ENCODE results near the gene KCTD11. TPM values are rescaled to one million over a fixed set of nuclear protein-coding genes. Genes with fewer than 3 reads are reported as not detected.
A peak's percentile ranks its signal among the peaks of the same experiment; 100 is the strongest.

KCTD11 gene
- total and polyA plus RNA-seq, 2 experiments from 2014 or later = 16.2 to 27.2 TPM

DNA sequence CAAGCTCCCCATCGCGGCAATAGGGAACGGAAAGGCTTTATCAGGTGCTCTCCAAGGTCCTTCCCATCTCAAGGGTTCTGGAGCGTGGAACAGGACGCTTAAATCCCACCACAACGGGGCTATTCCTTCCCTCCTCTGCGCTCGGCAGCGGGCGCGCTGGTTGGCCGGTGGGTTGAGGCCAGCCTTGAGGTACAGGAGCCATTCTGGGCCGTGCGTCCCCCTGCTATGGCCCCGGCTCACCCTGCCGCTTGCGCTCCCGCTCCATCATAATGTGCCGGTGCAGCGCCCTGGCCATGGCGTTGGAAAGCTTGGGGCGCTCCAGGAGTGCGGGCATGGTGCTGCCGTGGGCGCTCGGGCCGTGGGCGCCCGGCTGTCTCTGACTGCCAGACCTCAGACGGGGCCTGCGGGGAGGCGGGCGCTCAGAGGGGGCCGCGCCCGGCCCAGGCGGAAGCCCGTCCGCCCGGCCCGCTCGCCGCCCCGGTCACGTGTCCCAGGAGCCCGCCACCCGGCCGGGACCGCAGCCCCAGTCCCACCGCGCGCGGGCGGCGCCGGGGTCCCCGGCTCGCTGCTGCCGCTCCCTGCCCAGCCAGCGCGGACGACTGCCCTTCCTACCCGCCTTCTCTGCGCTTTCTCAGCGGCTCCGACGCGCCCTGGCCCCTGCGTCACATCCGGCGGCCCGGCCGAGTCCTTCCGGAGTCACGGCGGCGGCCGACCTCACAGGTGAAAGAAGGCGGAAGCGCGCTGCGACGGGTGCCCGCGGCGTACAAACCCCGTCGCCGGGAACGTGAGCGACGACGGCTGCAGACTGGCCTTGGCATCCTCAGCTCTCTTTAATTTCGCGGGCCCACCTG, 37.0 kb upstream of the KCTD11 start, which contains the start of gene GPS2:
Gene GPS2, minus strand, starts transcription at position 642 of the 851 bp plus-strand sequence. Its CDS starts 308 bp downstream, at position 334.
- no peak for TF ChIP-seq EZH2phosphoT487 (IDR thresholded peaks at IDR 0.05; ENCODE audit: insufficient read depth, low read depth)
- TF ChIP-seq EZH2 (IDR thresholded peaks at IDR 0.05; ENCODE audit: insufficient read depth, poor library complexity, severe bottlenecking) = no peak
- in situ Hi-C loops (cut with MboI) = no loop called here
- H3K36me3 ChIP-seq (ENCODE audit: low read depth) = peaks cover 35% of the 10 kb centered on the region
- H3K4me3 ChIP-seq = peak within 1 kb of the TSS; percentile 98
- DNase-seq = peak; percentile 94
- 1 to 2% methylated on average over 59 to 77 of the region's 95 CpGs for WGBS, 2 experiments (ENCODE audit: low coverage in 1 of 2, low lambda C conversion rate in 2 of 2, missing lambda C conversion rate in 2 of 2)
- H3K27me3 ChIP-seq (replicated peaks; ENCODE audit: insufficient read depth) = no peaks in the 10 kb centered on the region
- peak within 1 kb of the TSS; percentile 93 for H3K4me2 ChIP-seq (ENCODE audit: unreplicated experiment)
- peak within 1 kb of the TSS; percentile 81 for H3K9ac ChIP-seq
- H3K9me3 ChIP-seq (ENCODE audit: low read depth) = no peaks in the 10 kb centered on the region
- peaks cover 49% of the 10 kb centered on the region for H3K79me2 ChIP-seq (ENCODE audit: insufficient read depth)
- no peaks in the 10 kb centered on the region for H3K9me2 ChIP-seq (ENCODE audit: insufficient read depth)
- peak within 1 kb of the TSS; percentile 80 for H2AFZ ChIP-seq
- H4K20me1 ChIP-seq (ENCODE audit: insufficient read depth) = peaks cover 12% of the 10 kb centered on the region
- H3F3A ChIP-seq (ENCODE audit: insufficient read depth) = peaks cover 46% of the 10 kb centered on the region
- peaks cover 38% of the 10 kb centered on the region for H3K4me1 ChIP-seq (ENCODE audit: insufficient read depth)
- peak within 1 kb of the TSS; percentile 67 for H3K27ac ChIP-seq

DNA sequence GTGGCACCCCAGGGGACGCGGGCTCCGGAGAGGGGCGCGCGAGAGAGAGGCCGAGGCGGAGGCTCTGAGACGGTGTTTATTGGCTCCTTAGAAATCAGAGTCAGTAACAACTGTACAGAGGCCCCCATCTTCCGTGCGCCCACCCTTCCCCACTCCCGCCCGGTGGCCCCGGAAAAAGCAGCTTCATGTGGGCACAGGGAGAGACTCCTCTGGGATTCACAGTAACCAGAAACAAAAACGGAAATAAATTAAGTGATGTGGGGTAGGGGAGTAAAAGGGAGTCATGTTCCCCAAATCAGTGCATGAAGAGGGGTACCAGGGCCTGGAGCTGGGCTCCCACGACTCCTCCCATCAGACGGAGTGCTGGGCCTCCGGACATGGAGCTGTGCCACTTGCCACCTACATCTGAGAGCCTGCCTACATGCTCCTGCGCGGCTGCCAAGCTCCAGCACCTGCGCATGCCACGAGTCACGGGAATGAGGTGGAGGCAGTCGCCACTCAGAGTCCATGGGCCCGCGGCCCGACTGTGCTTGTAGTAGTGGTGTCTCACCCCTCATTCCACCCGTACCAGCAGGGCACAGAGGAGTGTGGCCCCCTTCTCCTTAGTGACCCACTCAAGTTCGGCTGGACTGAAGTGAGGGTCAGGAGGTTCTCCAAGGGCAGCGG, 36.3 kb upstream of the KCTD11 start:
- peaks cover 27% of the 10 kb centered on the region for H3K36me3 ChIP-seq (ENCODE audit: low read depth)
- in situ Hi-C loops (cut with MboI) = no loop called here
- H3K4me1 ChIP-seq (ENCODE audit: insufficient read depth) = peaks cover 30% of the 10 kb centered on the region
- peak overlapping the region; percentile 93 for H3K4me2 ChIP-seq (ENCODE audit: unreplicated experiment)
- peak overlapping the region; percentile 98 for H3K4me3 ChIP-seq
- no peaks in the 10 kb centered on the region for H3K9me2 ChIP-seq (ENCODE audit: insufficient read depth)
- WGBS, 2 experiments (ENCODE audit: low coverage in 1 of 2, low lambda C conversion rate in 2 of 2, missing lambda C conversion rate in 2 of 2) = 36 to 47% methylated on average over 24 to 29 of the region's 30 CpGs
- TF ChIP-seq EZH2phosphoT487 (IDR thresholded peaks at IDR 0.05; ENCODE audit: insufficient read depth, low read depth) (no peak), EZH2 (IDR thresholded peaks at IDR 0.05; ENCODE audit: insufficient read depth, poor library complexity, severe bottlenecking) (no peak)
- H3K9me3 ChIP-seq (ENCODE audit: low read depth) = no peaks in the 10 kb centered on the region
- peaks cover 41% of the 10 kb centered on the region for H3K79me2 ChIP-seq (ENCODE audit: insufficient read depth)
- peaks cover 6% of the 10 kb centered on the region for H4K20me1 ChIP-seq (ENCODE audit: insufficient read depth)
- H2AFZ ChIP-seq = peak overlapping the region; percentile 80
- H3K27me3 ChIP-seq (replicated peaks; ENCODE audit: insufficient read depth) = no peaks in the 10 kb centered on the region
- H3K27ac ChIP-seq = peak overlapping the region; percentile 67
- no peak for DNase-seq
- peaks cover 38% of the 10 kb centered on the region for H3F3A ChIP-seq (ENCODE audit: insufficient read depth)
- H3K9ac ChIP-seq = peak overlapping the region; percentile 81

DNA sequence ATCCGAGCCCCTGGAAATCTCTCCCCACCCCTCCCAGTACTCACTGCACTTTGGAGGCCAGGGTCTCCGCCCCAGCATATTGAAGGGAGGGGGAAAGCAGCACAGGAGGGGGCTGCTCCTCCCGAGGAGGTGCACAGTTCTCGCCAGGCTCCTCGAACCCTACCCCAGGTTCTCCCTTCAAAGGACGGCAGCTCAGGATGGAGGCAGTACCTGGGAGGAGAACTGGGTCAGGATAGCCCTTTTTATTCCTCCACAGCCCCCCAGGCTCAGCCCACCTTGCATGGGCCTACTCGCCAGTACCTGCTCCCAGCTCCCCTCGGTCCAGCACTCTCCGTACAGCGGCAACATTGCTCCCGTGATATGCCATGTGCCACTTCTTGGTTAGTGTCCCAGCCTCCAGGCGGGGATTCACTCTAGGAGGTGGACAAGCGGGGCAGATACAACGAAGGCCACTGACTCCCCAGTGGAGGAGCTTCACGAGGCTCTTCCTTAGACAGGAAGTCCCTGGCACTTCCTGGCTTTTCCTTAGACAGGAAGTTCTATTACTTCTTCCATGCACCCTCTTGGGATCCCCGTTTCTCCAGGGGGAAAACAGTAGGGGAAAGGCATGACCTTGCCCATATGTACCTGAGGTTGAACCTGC, 34.7 kb upstream of the KCTD11 start:
- no peak overlapping the region for H3K9ac ChIP-seq
- in situ Hi-C loops (cut with MboI) = no loop called here
- peaks cover 3% of the 10 kb centered on the region; the same call in 1 of the 2 replicates for H4K20me1 ChIP-seq (ENCODE audit: insufficient read depth)
- H3K79me2 ChIP-seq (ENCODE audit: insufficient read depth) = peaks cover 25% of the 10 kb centered on the region
- no peaks in the 10 kb centered on the region for H3K27me3 ChIP-seq (replicated peaks; ENCODE audit: insufficient read depth)
- no peak overlapping the region for H2AFZ ChIP-seq
- no peaks in the 10 kb centered on the region for H3K9me3 ChIP-seq (ENCODE audit: low read depth)
- WGBS, 2 experiments (ENCODE audit: low coverage in 1 of 2, low lambda C conversion rate in 2 of 2, missing lambda C conversion rate in 2 of 2) = 83 to 87% methylated on average over 16 of the region's 16 CpGs
- TF ChIP-seq EZH2 (IDR thresholded peaks at IDR 0.05; ENCODE audit: insufficient read depth, poor library complexity, severe bottlenecking) (no peak), EZH2phosphoT487 (IDR thresholded peaks at IDR 0.05; ENCODE audit: insufficient read depth, low read depth) (no peak)
- H3K4me2 ChIP-seq (ENCODE audit: unreplicated experiment) = no peak overlapping the region
- H3F3A ChIP-seq (ENCODE audit: insufficient read depth) = peaks cover 25% of the 10 kb centered on the region
- no peak overlapping the region for H3K4me3 ChIP-seq
- peaks cover 22% of the 10 kb centered on the region for H3K4me1 ChIP-seq (ENCODE audit: insufficient read depth)
- H3K9me2 ChIP-seq (ENCODE audit: insufficient read depth) = no peaks in the 10 kb centered on the region
- H3K36me3 ChIP-seq (ENCODE audit: low read depth) = peaks cover 14% of the 10 kb centered on the region; the same call in 1 of the 2 replicates
- H3K27ac ChIP-seq = no peak overlapping the region
- no peak for DNase-seq
